T follicular helper cell (primary cell): ENCODE measurements around the gene IPCEF1.

ENCODE experiments used
- DNase-seq: peaks from one replicate; pipeline ENCODE4 v3.0.0-alpha.2; 2020; ENCODE audit warnings: low read depth
- total RNA-seq, 2 experiments: gene quantifications; one replicate each; lab custom pipeline; 2026; lab: John Stamatoyannopoulos, UW

The IPCEF1 gene, protein sequence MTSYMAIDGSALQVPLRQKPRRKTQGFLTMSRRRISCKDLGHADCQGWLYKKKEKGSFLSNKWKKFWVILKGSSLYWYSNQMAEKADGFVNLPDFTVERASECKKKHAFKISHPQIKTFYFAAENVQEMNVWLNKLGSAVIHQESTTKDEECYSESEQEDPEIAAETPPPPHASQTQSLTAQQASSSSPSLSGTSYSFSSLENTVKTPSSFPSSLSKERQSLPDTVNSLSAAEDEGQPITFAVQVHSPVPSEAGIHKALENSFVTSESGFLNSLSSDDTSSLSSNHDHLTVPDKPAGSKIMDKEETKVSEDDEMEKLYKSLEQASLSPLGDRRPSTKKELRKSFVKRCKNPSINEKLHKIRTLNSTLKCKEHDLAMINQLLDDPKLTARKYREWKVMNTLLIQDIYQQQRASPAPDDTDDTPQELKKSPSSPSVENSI
- 39.0 to 74.6 reads per million in 2 experiments for total RNA-seq

DNA sequence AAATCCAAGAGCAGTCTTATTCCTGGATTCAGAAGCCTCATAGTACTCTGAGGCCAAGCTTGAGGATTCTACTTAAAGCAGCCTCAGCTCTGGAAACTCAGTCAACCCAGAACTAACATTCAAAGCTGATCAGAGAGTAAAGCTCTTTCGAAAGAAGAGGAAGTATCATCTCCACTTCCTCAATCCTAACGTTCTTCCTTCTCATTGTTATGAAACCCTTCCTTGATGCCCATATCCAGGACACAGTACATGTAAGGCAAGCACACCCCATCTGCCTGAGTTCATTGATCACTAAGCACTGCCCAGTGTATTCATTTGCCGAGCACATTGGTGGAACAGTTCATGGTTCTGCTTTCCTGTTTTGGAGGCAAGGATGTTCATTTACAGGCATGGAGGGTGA lies at the start of gene IPCEF1:
Gene IPCEF1 (minus strand): TSS at position 114 of the 400 bp plus-strand sequence. CDS start 90,856 bp downstream, outside the sequence.
- no peak for DNase-seq

DNA sequence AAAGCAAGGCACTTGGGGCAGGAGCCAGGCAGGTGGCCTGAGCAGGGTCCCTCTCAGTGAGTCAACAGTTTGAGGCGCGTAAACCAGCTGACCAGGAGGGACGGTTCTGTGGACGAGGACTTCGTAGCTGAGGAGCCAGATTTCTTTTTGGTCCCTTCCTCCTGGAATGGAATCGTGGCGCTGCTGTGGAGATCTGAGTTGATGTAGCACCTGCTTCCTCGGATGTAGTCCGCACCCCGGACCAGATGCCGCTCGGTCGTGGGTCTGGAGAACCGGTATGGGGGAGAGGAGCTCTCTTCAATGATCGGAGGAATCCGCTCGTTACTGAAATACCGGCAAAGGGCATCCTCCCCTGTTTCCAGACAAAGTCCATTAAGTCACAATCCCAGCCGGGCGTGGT lies 49.7 kb upstream of the IPCEF1 start:
- DNase-seq, result no peak

DNA sequence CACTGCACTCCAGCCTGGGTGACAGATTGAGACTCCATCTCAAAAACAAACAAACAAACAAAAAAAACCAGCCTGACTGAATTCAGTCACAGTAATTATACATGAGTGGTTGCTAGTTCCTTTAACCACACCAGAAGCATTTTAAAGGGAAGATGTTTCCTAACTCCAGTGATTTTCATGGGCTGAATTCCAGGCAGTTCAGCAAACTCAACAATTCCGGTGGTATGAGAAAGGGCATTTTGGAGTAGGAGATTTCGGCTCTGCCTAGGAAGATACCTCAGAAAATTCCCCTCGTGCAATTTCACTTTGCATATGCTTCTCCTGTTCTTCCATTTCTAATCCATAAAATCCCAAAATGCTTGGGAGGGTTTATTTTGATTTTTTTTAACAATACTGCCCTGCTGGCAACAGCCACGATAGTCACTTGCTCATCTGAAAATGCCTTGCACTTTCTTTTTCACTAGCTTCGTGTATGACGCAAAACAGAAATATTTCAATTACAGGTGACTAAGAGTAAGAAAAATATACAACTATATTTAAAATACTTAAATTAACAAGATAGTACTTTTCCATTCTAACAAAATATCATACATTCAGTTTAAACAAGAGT lies 48.3 kb upstream of the IPCEF1 start:
- DNase-seq, result no peak

DNA sequence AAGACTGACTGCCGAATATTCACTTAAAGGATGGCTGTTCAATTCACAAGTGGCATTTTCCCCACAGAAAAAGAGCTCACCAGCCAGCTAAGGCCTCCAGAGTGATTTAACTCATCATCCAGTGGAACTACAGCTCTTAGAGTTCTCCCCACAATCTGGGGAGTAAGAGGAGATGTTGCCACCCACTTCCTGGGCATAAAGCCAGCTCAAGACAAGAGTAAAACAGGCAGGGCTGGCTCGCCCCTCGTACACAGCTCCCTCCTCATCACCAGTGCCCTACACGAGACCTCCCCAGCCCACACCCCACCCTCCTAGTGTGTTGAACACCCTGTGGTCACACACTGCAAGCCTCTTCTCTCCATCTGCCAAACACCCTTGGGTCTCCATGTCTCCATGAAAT lies 47.2 kb upstream of the IPCEF1 start:
- DNase-seq, result no peak

DNA sequence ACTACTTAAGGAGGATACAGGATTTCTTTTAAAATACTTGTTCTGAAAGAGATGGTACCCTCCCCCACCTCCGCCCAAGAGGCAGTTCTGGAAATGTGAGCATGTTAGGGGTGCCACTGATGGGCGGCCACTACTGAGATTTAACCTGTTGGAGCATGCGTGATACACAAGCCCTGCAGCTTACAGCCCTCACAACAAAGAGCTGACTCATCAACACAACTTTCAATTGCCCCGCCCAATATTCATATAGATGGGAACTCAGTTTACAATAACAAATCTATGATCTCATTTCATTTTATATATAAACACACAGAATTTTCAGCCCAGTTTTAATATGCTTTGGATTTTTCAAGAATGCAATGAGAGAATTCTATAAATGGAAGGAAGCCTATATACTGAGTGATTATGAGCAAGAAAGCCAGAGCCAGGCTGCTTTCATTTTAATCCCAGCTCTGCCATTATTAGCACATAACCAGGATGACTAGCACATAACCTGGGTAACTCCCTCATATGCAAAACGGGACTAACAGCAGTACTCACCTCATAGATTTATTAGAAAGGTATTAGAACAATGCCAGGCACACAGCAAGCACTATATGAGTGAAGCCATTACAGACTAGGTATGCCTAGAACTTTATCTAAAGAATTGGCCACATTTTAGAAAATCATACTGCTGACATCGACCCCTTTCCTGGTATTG lies 45.6 kb upstream of the IPCEF1 start:
- no peak for DNase-seq

DNA sequence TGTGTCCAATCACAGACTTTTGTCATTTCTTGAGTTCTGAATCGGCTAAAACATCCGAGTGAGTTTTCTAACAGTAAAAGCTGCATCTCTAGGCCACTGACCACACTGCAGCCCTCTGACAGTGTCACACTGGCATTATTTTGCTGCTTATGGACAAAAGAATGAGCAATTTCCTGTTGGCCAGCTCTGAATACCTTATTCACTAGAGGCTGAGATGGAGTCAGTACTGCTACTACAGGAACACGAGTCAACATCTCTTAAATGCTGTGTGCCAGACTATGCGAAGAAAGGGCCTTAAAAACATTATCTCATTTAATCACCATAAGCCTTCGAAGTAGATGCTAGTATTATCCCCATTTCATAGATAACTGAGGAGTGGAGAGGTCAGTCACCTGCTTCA lies 42.5 kb upstream of the IPCEF1 start:
- DNase-seq, result no peak

DNA sequence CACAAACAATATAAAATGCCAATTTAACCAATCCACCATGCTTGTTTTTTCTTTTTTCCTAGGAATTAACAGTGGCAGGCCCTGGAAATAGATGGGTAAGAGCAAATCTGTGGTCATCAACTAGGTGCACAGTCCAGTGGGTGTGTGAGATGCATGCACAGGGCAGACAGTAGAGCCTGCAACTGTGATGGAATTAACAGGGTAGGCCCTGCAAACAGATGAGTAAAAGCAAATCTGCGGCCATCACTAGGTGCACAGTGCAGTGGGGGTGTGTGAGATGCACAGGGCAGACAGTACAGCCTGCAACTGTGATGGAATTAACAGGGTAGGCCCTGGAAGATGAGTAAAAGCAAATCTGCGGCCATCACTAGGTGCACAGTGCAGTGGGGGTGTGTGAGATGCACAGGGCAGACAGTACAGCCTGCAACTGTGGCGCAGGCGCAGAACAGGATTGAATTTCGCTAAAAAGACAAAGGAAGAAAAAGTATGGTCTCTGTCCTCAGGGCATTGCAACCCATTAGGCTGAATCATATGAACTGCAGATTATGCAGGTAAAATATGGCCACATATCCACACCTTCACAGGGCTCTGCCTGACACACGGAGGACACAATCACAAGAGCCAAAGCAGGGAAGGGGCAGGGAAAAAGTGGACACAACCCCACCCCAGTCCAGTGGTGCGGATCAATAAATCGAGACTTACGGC lies 41.0 kb upstream of the IPCEF1 start:
- no peak for DNase-seq

DNA sequence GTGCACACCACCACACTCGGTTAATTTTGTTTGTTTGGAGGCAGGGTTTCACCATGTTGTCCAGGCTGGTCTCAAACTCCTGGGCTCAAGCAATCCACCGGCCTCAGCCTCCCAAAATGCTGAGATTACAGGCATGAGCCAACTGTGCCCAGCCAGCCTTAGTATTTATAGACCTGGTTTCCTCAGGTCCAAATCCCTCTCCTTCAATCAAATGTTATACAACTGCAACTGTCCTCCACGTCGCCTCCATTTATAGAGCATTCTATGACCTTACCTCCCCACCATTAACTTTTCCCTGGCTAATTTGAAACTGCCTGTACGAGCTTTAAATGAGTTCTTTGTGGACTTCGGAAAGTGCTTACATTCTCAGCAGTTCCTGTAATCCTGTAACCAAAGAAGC lies 39.3 kb upstream of the IPCEF1 start:
- no peak for DNase-seq

DNA sequence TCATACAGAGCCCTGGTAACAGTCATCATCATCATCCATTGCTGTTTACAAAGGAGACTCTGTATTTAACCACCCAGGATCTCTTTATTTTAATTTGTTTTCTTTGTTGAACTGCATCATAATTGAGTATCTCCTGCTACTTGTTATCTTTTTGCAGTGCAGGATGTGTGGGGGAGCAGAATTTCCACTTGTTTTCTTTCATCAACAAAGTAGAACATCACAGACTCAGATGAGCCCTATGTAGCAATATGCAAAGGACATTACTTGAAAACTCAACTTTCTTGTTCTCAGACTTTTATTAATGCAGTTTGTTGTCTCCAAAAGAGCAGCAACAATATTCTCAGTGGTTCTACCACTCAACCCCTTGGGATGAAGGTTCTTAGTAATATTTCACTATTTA lies 38.7 kb upstream of the IPCEF1 start:
- no peak for DNase-seq

DNA sequence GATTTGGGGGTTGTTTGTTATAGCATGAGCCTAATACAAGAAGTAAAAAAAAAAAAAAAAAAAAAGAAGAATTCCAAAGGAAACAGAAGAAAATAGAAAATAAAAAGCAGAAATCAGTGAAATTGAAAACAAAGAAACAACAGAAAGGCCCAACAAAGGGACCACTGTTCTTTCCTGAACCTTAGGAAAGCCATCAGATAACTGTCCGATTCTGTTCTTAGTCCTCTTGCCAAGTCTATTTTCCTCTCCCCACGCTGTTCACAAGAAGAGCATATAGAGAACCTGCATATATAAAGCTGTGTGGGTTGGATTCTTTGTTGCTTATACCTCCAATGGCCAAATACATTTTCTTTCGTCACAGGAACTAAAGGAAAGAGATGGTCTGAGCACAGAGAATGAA lies 38.0 kb upstream of the IPCEF1 start:
- DNase-seq, result no peak

DNA sequence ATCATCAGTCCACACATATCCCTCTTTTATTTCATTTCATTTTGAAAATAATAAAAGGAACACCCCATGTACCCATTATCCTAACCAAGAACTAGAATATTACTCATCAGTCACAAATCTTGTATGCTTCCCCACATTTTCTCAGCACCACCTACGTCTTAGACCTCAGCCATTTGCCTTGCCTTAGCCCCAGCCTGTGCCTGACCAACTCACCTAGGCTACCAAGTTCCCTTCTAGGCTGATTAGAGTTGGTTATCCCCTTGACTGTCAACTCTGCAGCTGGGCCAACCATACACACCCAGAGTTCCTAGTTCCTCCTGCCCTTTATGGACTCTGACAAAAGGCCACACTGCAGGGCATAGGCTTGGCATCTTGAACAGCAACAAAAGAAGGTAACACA lies 33.4 kb upstream of the IPCEF1 start:
- DNase-seq, result no peak

DNA sequence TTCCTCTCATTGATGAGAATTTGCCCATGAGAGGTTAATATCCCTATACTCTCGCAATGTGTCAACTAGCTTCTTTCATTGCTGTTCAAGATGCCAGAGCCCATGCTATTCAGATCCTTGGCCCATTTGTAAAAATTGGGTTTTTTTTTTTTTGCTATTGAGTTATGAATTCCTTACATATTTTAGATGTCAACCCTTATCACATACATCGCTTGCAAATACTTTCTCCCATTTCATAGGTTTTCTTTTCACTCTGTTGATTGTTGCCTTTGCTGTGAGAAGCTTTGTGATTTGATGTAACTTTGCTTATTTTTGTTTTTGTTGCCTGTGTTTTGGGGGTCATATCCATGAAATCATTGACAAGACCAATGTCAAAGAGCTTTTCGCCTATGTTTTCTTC lies 32.2 kb upstream of the IPCEF1 start:
- no peak for DNase-seq

DNA sequence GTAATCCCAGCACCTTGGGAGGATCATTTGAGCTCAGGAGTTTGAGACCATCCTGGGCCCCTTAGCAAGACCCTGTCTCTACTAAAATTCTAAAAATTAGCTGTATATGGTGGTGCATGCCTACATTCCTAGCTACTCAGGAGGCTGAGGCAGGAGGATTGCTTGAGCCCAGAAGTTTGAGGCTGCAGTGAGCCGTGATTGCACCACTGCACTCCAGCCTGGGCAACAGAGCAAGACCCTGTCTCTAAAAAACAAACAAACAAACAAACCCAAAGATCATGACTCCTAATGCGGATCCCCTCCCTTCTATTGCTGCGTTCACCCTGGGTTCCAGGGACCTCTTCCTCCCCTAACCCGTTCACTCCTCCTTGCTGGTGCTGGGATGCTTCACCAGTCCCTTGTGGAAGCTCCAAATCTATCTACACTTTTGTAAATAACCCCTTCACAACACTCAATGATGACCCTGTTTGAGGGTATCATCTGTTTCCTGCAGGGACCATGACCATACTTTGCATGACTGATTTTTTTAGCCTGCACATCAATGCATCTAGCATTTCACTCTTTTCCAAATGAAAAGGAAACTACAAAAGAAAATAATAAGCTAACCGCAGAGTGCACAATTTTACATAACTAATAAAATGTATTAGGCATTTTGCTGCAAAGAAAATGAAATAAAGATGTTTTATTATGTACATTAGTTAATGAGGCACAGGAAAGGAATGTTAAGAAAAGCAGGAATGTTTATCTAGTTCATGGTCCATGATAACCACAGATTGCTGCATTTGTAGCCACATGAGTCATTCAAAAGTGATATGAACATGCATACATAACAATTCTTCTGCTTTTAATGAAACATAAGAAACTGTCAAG lies 30.5 kb upstream of the IPCEF1 start:
- no peak for DNase-seq

DNA sequence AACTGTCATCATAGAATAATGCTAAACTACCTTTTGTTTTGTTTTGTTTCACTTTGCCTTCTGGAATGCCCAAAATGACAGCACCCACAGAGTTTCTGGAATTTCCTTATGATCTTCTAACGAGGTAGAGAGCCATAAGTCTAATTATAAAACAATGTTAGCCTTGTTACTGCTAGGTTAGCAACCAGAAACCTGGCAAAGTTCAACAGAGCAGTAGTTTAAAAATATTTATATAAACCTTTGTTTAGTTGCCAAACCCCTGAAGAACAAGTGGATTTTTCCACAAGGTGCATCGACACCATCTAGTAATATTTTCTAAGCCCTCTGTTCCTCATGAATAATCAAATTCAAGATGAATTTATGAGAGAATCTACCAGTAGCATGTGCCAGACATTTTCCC lies 27.6 kb upstream of the IPCEF1 start:
- no peak for DNase-seq

DNA sequence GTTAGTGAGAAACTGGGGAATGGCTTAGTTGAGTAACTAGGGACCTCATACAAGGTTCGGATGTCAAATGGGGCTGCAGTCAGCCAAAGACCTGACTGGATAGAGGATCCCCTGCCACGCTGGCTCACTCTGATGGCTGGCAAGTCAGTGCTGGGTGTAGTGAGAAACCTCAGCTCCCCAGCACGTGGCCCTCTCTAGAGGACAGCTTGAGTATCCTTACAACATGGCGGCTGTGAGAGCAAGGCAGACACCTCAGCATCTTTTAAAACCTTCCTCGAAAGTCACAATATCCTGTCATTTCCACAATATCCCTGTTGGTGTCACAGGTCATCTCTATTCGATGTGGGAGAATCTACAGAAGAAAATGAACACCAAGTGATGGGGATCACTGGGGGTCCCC lies 26.7 kb upstream of the IPCEF1 start:
- DNase-seq, result no peak

DNA sequence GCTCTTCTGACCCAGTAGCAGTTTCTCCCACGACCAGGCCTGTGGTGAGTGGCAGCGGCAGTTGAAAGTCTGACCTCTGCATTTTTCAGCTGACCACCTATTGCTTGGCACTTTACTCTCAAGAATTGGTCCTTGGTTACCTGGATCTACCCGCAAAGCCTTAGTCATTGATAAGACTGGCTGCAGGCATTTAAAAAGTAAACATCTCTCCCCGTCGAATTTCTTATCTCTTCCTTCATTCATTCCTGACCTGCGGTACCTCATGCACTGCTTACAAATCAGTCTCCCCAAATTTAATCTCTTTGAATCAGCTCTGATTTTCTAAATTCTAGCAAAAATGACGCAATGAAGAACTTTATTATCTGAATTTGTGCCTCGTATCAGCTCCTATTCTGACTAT lies 26.1 kb upstream of the IPCEF1 start:
- DNase-seq, result no peak

DNA sequence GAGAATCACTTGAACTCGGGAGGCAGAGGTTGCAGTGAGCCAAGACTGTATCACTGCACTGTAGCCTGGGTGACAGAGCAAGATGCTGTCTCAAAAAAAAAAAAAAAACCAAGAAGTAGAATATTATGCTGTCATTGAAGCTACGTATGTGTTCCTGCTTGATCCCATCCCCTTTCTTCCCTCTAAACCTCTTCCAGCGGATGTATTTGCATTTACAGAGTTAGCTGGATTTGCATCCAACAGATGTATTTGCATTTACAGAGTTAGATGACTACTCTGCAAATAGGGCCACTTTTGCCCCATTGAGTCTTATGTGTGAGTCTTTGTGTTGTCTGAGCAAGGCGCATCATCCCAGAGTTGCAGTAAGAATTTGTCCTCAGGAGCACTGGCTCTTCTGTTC lies 24.9 kb upstream of the IPCEF1 start:
- no peak for DNase-seq

DNA sequence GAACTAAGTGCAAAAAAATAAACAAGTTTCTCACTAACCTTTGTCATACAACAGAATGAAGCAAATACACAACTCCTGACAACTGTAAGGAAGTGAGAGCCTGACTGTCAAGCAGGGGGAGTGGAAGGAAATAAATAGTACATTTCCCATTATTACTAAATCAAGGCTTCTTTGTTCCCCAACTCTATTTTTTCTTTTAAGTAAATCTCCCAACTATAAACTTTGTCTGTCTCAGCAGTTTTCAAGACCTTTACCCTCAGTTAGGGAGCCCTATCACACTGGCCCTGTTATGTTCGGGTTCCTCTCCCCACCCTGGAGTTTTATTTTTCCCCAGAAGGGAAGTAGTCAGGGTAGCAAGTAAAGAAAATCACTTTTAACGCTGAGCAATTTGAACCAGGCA lies 24.1 kb upstream of the IPCEF1 start:
- DNase-seq, result no peak

DNA sequence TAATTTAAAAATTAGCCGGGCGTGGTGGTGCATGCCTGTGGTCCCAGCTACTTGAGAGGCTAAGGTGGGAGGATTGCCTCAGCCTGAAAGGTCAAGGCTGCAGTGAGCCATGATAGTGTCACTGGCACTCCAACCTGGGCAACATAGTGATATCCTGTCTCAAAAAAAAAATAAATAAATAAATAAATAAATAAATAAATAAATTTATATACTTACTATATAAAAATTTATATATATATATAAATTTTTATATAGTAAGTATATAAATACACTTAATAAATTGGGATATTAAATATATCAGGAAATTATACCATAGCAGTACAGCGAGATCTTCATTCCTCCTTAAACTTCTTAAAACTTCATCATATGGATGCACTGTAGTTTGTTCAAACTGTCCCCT lies 23.0 kb upstream of the IPCEF1 start:
- no peak for DNase-seq

DNA sequence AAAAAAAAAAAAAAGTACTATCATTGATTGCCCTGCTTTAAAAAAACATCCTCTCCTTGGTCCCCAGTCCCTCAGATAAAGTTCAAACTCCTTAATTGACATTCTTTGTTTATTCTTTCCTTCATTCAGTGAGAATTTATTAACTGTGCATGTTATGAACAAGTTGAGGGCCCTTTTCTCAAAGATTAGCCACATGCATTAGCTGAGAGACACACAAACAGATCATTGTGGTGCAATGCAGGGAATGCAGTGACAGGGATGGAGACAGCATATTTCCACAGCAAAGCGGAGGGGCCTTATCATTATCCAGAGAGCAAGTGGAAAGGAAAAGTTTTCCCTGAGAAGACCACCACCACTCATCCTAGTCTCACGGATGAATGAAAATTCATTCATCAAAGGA lies 21.9 kb upstream of the IPCEF1 start:
- DNase-seq, result no peak

DNA sequence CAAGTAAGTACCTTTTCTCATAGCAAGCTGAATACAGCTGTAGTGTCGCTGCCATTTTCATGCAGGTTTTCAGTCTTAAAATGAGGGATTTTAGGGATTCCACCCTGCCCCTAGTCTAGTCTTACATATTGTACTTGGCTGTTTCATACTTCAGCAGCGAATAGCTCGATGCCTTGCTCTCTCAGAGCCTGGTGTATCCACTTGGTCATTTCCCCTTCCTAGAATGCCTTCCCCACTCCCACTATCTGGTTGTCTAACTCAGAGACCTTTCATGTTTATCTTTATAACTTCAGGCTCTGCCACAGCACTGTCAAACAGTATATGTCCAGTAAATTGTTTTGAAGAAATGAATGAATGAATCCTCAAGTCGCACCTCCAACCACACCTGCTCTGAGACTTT lies 21.1 kb upstream of the IPCEF1 start:
- no peak for DNase-seq
